Activated CD8-positive, alpha-beta T cell treated with anti-CD3 and anti-CD28 coated beads for 36 hours (primary cell): ENCODE data around the gene LCP1. TPM values are rescaled to one million over a fixed set of nuclear protein-coding genes. Genes with fewer than 3 reads are reported as not detected.

ENCODE experiments used
- ATAC-seq: fragments of 200-7000 bp; cut with Tn5 transposase; one replicate; pipeline ENCODE4 v1.10.0; 2021; ENCODE audit warnings: mild to moderate bottlenecking, moderate library complexity
- CTCF ChIA-PET: fragments of 350-600 bp; sonication (Branson Sonifier 250); formaldehyde crosslinking; loops from one replicate; lab custom pipeline; 2021; ENCODE audit warnings: antibody characterized with exemption; lab: Charles Lee
- POLR2A ChIA-PET: fragments of 350-600 bp; sonication (Branson Sonifier 250); formaldehyde crosslinking; loops from one replicate; lab custom pipeline; 2021; ENCODE audit warnings: antibody characterized with exemption; lab: Charles Lee
- DNase-seq: peaks from one replicate; pipeline ENCODE4 v3.0.0-alpha.2; 2020
- H3K27ac Mint-ChIP-seq: one replicate; pipeline ENCODE4 v1.8.0; 2021; ENCODE audit warnings: mild to moderate bottlenecking, mixed read lengths
- H3K27me3 Mint-ChIP-seq: one replicate; pipeline ENCODE4 v1.8.0; 2021; ENCODE audit warnings: mixed read lengths
- H3K36me3 Mint-ChIP-seq: one replicate; pipeline ENCODE4 v1.8.0; 2021; ENCODE audit warnings: low read depth, mixed read lengths
- H3K4me1 Mint-ChIP-seq: one replicate; pipeline ENCODE4 v1.8.0; 2021; ENCODE audit warnings: low read depth, mixed read lengths
- H3K4me3 Mint-ChIP-seq: one replicate; pipeline ENCODE4 v1.8.0; 2021; ENCODE audit warnings: mild to moderate bottlenecking, moderate library complexity, mixed read lengths
- H3K9me3 Mint-ChIP-seq: one replicate; pipeline ENCODE4 v1.8.0; 2021; ENCODE audit warnings: mixed read lengths
- CTCF ChIP-seq: fragments of 200-600 bp; IDR thresholded peaks from one replicate; pipeline ENCODE4 v1.8.0; 2022; ENCODE audit warnings: antibody characterized with exemption, mild to moderate bottlenecking
- intact Hi-C: fragments of 100-400 bp; cut with micrococcal nuclease; formaldehyde crosslinking; loops from one replicate; pipeline ENCODE4 v1.10.0; 2022
- total RNA-seq, 2 experiments: library from RNA; stranded (reverse); gene quantifications; one replicate each; pipeline ENCODE4 v1.2.3, GENCODE V29; 2021

LCP1 gene
- total RNA-seq, 2 experiments from 2014 or later = 1,014 to 1,019 TPM

- Mint-ChIP-seq H3K36me3 (no peaks in the 10 kb centered on the region), H3K27ac (no peak within 1 kb of the TSS), H3K9me3 (no peaks in the 10 kb centered on the region), H3K27me3 (peaks cover 4% of the 10 kb centered on the region), H3K4me3 (no peak within 1 kb of the TSS), H3K4me1 (peaks cover 10% of the 10 kb centered on the region)
- ATAC-seq (no peak), DNase-seq (no peak)
- CTCF ChIA-PET = no interaction called here
- POLR2A ChIA-PET = no interaction called here
- TF ChIP-seq CTCF = no peak
- intact Hi-C loops = no loop called here
Observed at GRCh38 chr13:46104868-46105267, 77.1 kb downstream of the LCP1 start, which contains the start of gene CPB2. CPB2 (minus strand) TSS chr13:46105033; CDS start chr13:46105009, 24 bp downstream.

GRCh38 chr13:46103037-46103436, 78.9 kb downstream of the LCP1 start:
- Mint-ChIP-seq H3K4me1 (peaks cover 8% of the 10 kb centered on the region), H3K27ac (no peak overlapping the region), H3K27me3 (peaks cover 4% of the 10 kb centered on the region), H3K36me3 (no peaks in the 10 kb centered on the region), H3K4me3 (no peak overlapping the region), H3K9me3 (no peaks in the 10 kb centered on the region)
- ATAC-seq (no peak), DNase-seq (no peak)
- intact Hi-C loops = no loop called here
- TF ChIP-seq CTCF = no peak
- CTCF ChIA-PET = interaction anchor here (1.5 kb wide), 1 partner anchor 23 kb away, joined by 4 read pairs; no protein-coding TSS in a partner anchor
- POLR2A ChIA-PET = interaction anchor here (1.0 to 1.1 kb wide), 2 partner anchors 25 to 651 kb away, joined by 3 to 4 read pairs; no protein-coding TSS in a partner anchor

- peaks cover 4% of the 10 kb centered on the region for H3K27me3 Mint-ChIP-seq
- intact Hi-C loops = no loop called here
- H3K27ac Mint-ChIP-seq = no peak overlapping the region
- ChIA-PET POLR2A (interaction anchor here (1.1 kb wide), 1 partner anchor 652 kb away, joined by 4 read pairs; no protein-coding TSS in a partner anchor), CTCF (no interaction called here)
- H3K4me3 Mint-ChIP-seq = no peak overlapping the region
- ATAC-seq (no peak), DNase-seq (no peak)
- no peak for TF ChIP-seq CTCF
- no peaks in the 10 kb centered on the region for H3K36me3 Mint-ChIP-seq
- no peaks in the 10 kb centered on the region for H3K9me3 Mint-ChIP-seq
- H3K4me1 Mint-ChIP-seq = peaks cover 4% of the 10 kb centered on the region
Observed at GRCh38 chr13:46102255-46102605, 79.7 kb downstream of the LCP1 start.

GRCh38 chr13:46101484-46102254, 80.3 kb downstream of the LCP1 start:
- Mint-ChIP-seq H3K36me3 (no peaks in the 10 kb centered on the region), H3K27me3 (peaks cover 2% of the 10 kb centered on the region), H3K9me3 (no peaks in the 10 kb centered on the region), H3K4me3 (no peak overlapping the region), H3K4me1 (no peaks in the 10 kb centered on the region), H3K27ac (no peak overlapping the region)
- DNase-seq (no peak), ATAC-seq (no peak)
- POLR2A ChIA-PET = no interaction called here
- CTCF ChIA-PET = no interaction called here
- intact Hi-C loops = no loop called here
- no peak for TF ChIP-seq CTCF

GRCh38 chr13:46101002-46101401, 81.0 kb downstream of the LCP1 start:
- H3K27me3 Mint-ChIP-seq = peaks cover 3% of the 10 kb centered on the region
- no peaks in the 10 kb centered on the region for H3K4me1 Mint-ChIP-seq
- ChIA-PET POLR2A (no interaction called here), CTCF (no interaction called here)
- no peak for TF ChIP-seq CTCF
- no peak overlapping the region for H3K27ac Mint-ChIP-seq
- intact Hi-C loops = no loop called here
- no peaks in the 10 kb centered on the region for H3K9me3 Mint-ChIP-seq
- ATAC-seq = no peak
- no peak for DNase-seq
- H3K36me3 Mint-ChIP-seq = no peaks in the 10 kb centered on the region
- no peak overlapping the region for H3K4me3 Mint-ChIP-seq
